ENCODE data around the gene ANKRD13B. TPM values are rescaled to one million over a fixed set of nuclear protein-coding genes. Genes with fewer than 3 reads are reported as not detected.
"Not testable (repeated sequence)": the region's sequence is repeated elsewhere in the genome, so short reads cannot be mapped to it uniquely, and the experiment has no call there.

The ANKRD13B gene
- polyA plus RNA-seq, 3 donors, result 3.6 to 7.9 (median 6.6) TPM

GRCh38 chr17:29622337-29623282 lies 29.7 kb downstream of the ANKRD13B start, which contains the start of gene CORO6:
CORO6 (minus strand) TSS chr17:29622912; CDS start chr17:29621421, 1,491 bp downstream.
- no peak within 1 kb of the TSS for H3K27ac ChIP-seq (ENCODE audit: low read depth, low read length)
- 4 to 5% (median 4%) methylated on average over 72 to 77 of the region's 77 CpGs for WGBS, 3 donors

DNA sequence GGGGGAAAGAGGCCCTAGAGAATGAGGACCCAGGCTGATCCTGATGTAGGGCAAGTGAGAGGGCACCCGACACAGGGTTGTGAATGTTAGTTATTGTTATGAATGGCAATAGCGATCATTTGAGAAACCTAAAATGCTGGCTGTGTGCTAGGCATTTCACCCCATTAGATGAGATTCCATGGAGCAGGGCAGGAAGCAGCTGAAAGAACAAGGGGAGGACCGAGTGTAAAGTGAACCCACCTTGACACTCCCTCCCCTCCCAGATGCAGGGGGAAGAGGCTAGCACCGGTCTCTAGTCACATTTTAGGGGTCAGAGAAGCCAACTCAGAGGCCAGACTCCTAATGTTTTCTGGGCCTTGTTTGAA lies 30.3 kb downstream of the ANKRD13B start:
- H3K27ac ChIP-seq (ENCODE audit: low read depth, low read length), result no peak overlapping the region
- 49 to 59% (median 50%) methylated on average over 4 of the region's 4 CpGs for WGBS, 3 donors

DNA sequence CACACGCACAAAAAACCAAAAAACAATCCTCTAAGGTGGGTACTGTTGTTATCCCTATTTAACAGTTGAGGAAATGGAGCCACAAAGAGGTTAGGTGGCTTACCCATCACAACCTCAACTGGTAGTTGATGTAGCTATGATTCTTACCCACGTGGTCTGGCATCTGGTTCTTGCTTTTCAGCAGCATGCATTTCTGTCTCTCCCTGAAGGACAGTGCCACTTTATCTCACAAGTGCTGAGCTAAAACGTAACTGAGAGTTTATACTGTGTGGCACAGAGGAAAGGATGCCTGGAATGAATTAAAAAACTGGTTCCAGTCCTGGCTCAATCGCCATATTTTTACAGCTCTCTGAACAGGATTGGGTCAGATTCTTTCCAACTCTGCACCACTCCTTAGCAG lies 31.7 kb downstream of the ANKRD13B start:
- H3K27ac ChIP-seq (ENCODE audit: low read depth, low read length), result no peak overlapping the region
- 74 to 84% (median 81%) methylated on average over 4 of the region's 4 CpGs for WGBS, 3 donors

DNA sequence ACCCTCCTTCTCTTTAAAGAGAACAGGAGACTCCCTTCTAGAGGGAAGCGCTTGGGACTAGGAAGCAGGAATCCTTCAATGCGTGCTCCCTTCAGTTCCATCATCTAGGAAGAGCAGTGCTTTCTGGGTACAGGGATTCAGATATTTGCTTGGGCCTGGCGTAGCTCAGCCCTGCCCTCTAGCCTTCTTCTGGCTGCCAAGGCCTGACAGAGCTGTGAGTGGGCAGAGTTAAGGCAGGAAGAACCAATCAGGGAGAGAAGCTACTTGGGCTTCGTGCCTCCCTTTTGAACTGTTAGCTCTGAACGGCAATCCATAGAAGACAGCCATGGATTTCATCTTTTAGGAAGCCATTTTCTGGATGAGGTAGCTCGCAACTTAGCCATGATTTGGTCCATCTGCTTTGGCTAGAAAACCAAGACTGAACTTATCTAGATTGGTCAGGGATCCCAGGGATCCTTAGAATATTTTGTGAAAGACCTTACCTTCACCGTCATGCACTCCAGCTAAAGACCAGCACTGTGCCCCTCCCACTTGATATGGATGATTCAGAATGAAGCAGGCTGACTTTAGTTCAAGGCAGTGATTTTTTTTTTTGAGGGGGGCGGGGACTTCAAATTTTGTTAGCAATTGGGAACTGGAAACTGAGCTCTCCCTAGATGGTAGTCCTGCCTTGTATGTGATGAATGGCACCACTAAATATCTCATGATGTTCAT lies 32.3 kb downstream of the ANKRD13B start:
- H3K27ac ChIP-seq (ENCODE audit: low read depth, low read length), result no peak overlapping the region
- 79 to 89% (median 80%) methylated on average over 8 of the region's 8 CpGs for WGBS, 3 donors

DNA sequence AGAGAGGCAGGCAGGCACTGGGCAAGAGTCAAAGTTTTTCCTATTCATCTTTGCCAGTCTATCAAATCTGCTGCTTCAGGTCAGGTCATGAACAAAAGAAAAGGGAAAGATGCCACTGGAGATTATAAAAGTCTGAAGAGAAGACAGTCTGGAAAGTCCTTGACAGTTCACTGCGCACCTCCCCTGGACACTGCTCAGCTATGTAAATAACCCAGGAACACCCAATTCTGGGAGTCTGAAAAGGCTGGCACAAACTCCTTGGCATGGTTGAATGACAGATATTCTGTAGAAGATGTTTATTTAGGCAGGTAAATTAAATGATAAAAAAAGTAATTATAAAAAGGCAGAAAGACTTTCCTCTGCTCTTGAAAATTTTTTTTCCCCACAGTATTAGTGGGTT lies 35.0 kb downstream of the ANKRD13B start:
- no peak overlapping the region for H3K27ac ChIP-seq (ENCODE audit: low read depth, low read length)
- WGBS, 3 donors, result 69 to 95% (median 91%) methylated on average over 1 of the region's 1 CpG

- H3K27ac ChIP-seq (ENCODE audit: low read depth, low read length), result no peak overlapping the region
- WGBS, 3 donors, result 90 to 94% (median 92%) methylated on average over 2 of the region's 2 CpGs
These were observed 35.7 kb downstream of the ANKRD13B start for GRCh38 chr17:29628644-29629043.

DNA sequence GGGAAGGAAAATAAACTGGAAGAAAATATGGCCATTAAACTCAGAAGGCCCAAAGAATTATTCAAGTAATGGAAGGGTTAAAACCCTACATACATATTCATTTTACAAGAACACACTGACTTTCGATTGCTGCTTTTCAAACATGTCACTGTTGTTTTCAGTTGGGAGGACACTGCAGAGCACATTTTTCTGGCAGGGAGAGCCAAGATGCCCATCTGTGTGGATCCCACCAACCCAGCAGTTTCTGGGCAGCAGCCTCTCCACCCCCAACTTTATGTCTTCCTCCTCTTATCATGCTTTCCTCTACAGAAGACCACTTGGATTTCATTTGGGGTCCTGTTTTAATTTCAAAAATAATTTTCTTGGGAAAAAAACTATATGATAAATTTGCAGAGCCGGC lies 36.9 kb downstream of the ANKRD13B start:
- WGBS, 3 donors, result 61 to 83% (median 72%) methylated on average over 2 of the region's 2 CpGs
- H3K27ac ChIP-seq (ENCODE audit: low read depth, low read length), result no peak overlapping the region

DNA sequence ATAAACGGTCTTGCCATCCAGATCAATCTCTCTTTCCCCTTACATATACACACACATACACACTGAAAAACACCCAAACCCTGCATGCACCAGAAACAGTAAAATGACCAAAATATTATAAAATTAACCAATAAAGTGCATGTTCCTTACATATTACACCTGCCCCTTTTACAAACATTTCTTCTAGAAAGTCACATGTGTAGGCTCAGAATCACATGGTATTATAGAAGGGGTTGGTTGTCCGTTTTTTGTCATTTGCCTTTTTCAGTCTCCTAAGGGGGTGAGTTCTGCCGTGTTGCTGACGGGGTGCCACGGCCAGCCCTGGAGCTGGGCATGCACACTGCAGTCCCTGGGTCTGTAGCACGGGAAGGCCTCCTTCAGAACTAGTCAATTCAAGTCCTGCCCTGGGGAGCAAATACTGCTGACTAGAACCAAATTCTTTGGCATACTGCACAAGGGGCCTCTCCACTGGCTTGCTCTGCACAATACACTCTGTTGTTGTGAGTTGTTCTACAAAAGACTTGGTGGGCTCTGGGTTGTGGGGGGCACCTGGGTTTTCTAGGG lies 37.8 kb downstream of the ANKRD13B start:
- 77 to 87% (median 83%) methylated on average over 6 of the region's 6 CpGs for WGBS, 3 donors
- no peak overlapping the region for H3K27ac ChIP-seq (ENCODE audit: low read depth, low read length)

DNA sequence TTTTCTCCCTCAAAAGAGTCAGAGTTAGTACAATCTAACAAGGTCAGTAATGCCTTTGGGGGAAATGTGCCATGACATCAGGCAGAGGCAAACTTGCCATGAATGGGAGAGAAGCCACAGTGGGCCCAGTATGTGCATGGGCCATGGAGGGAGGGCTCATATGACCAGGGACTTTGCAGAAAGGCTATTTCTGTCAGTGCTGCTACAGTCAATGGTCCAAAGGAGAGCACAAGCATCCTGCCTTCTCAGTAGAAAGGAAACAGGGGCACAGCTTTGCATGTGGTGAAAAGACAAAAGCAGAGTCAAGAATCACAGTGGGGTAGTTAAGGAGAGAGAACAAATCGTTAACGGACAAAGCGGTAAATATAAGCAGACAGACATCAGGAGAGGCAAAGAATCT lies 41.0 kb downstream of the ANKRD13B start:
- no peak overlapping the region for H3K27ac ChIP-seq (ENCODE audit: low read depth, low read length)
- 92 to 100% (median 93%) methylated on average over 3 of the region's 3 CpGs for WGBS, 3 donors

GRCh38 chr17:29640413-29640812 lies 47.5 kb downstream of the ANKRD13B start:
- H3K27ac ChIP-seq (ENCODE audit: low read depth, low read length), result no peak overlapping the region
- 12 to 58% (median 16%) methylated on average over 2 of the region's 2 CpGs for WGBS, 3 donors

DNA sequence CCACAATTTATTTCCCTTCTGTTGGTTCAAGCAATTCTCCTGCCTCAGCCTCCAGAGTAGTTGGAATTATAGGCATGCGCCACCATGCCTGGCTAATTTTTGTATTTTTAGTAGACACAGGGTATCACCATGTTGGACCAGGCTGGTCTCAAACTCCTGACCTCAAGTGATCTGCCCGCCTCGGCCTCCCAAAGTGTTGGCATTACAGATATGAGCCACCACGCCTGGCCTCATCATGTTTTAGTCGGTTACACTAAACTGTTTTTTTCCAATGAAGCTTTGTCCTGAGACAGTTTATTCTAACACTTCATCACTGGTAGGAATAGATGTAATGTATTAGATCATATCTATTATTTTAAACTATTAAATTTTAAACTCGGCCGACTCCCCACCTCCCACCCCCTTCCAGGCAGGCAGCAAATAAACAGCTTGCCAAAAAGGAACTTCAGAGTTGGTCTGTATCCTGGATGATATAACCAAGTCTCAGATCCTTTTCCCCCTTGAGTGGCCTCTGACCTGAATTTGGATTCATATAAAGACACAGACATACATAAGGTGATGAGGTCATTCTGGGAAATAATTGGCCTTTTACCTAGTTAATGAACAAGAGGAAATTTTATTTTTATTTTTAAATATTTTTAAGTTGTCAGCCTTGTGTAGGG lies 48.2 kb downstream of the ANKRD13B start:
- H3K27ac ChIP-seq (ENCODE audit: low read depth, low read length), result no peak overlapping the region
- WGBS, 3 donors, result 50 to 86% (median 57%) methylated on average over 7 of the region's 7 CpGs

GRCh38 chr17:29642171-29642611 lies 49.3 kb downstream of the ANKRD13B start:
- H3K27ac ChIP-seq (ENCODE audit: low read depth, low read length), result no peak overlapping the region
- 63 to 90% (median 68%) methylated on average over 2 of the region's 2 CpGs for WGBS, 3 donors

DNA sequence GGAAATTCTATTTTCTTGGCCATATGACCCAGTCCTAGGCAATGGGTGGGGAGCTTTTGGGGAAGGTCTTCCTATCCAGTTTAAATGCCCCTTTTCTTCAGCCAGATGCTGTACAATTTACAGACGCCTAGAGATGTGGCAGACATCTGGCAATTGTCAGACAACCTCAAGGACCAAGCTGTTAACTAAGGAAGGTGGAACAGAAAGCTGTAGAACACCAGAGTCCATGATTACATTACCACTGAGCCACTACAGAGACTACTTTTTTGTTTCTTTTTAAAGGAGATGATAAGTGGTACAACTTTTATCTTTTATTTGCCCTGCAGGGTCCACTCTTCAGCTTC lies 50.9 kb downstream of the ANKRD13B start:
- 86 to 92% (median 88%) methylated on average over 1 of the region's 1 CpG for WGBS, 3 donors
- no peak overlapping the region for H3K27ac ChIP-seq (ENCODE audit: low read depth, low read length)

DNA sequence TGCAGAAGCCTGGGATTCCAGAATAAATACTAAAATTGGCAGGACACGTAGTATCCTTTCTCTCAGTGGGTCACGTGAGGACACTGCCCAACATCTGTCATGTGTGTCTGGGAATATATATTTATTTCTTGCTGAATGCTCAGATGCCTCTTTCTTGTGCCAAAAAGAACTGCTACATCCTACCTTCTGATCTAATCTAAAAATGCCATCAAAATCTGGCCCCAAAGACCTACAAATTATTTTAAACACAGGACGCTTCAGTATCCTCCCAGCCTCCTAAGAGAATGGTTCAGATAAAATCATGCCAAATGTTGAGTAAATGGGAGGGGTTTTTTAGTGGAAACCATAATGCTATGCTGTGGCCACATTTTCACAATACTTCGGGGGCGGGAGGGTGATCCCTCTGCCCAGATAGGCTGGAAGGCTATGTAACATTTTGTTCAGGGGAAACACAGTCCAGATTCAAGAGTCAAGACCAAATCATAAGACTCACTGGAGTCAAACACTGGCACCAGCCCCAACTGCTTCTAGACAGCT lies 52.7 kb downstream of the ANKRD13B start:
- 21 to 68% (median 28%) methylated on average over 5 of the region's 5 CpGs for WGBS, 3 donors
- peak overlapping the region; percentile 40 for H3K27ac ChIP-seq (ENCODE audit: low read depth, low read length)

GRCh38 chr17:29648005-29648404 lies 55.1 kb downstream of the ANKRD13B start:
- WGBS, 3 donors, result 90 to 94% (median 92%) methylated on average over 5 of the region's 5 CpGs
- H3K27ac ChIP-seq (ENCODE audit: low read depth, low read length), result no peak overlapping the region

DNA sequence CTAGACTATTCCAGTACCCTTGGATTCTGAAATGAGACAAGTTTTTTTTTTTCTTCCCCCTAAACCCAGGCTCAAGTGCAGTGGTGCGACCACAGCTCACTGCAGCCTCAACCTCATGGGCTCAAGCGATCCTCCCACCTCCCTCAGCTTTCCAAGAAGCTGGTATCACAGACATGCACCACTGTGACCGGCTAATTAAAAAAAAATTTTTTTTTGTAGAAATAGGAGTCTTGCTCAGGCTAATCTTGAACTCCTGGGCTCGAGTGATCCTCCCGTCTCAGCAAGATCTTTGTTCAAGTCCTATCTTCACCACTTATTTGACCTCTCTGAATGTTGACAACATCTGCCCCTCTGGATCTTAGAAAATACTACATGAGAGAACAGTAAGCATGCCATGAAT lies 56.4 kb downstream of the ANKRD13B start:
- WGBS, 3 donors, result 92 to 95% (median 93%) methylated on average over 5 of the region's 5 CpGs

DNA sequence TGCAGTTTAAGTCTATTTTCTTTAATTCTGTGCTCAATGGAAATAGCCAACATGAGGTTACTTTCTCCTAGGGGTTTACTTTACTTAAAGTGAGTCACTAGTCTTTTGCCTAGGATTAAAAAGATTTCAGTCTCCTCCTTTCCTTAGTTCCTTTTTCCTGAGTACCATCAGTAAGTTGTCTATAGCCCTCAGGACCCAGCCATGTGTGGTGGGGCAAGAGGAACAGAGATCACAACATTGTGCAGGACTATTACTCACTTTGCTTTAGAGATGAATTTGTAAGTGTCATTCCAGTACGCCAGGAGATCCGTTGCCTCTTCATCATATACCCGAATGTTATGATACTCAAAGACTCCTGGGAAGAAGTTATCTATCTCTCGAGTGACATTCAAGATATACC lies 57.5 kb downstream of the ANKRD13B start:
- no peak overlapping the region for H3K27ac ChIP-seq (ENCODE audit: low read depth, low read length)
- 89 to 90% (median 89%) methylated on average over 4 of the region's 4 CpGs for WGBS, 3 donors

More for the DNA sequence above, 56.4 kb downstream of the ANKRD13B start:
- H3K27ac ChIP-seq (ENCODE audit: low read depth, low read length), result no peak overlapping the region

- not testable (repeated sequence) for H3K27ac ChIP-seq (ENCODE audit: low read depth, low read length)
- WGBS, 3 donors, result 88 to 96% (median 94%) methylated on average over 7 of the region's 7 CpGs
These were observed 59.0 kb downstream of the ANKRD13B start for GRCh38 chr17:29651913-29652312.

All from adipose tissue (tissue), 3 donors.